Astrocyte of the cerebellum (primary cell): ENCODE measurements around the gene CRACR2A.

Experiments
- DNase-seq: peaks from one replicate; pipeline ENCODE4 v3.0.0-alpha.2; 2011; ENCODE audit warnings: low read depth
- H3K4me3 ChIP-seq: 2 replicates; pipeline ENCODE4 v1.5.1; 2011; ENCODE audit warnings: mild to moderate bottlenecking, low read depth, low read length, moderate library complexity
- CTCF ChIP-seq: IDR thresholded peaks from 2 replicates; pipeline ENCODE4 v1.5.1; 2012; ENCODE audit warnings: low read length, low read depth, moderate library complexity, mild to moderate bottlenecking; ENCODE audit errors: missing control alignments
- in situ Hi-C: cut with HindIII; loops from 2 replicates; pipeline ENCODE4 v1.10.0; 2017; ENCODE audit warnings: low sequenced_read_pairs

CRACR2A gene

GRCh38 chr12:3607821-3608220 is 145.1 kb downstream of the CRACR2A start:
- H3K4me3 ChIP-seq, result no peak overlapping the region
- no peak for DNase-seq
- TF ChIP-seq CTCF, result no peak
- in situ Hi-C loops, result loop anchor here (5.0 to 10.0 kb wide), 2 partner anchors 76 to 77 kb away; no protein-coding TSS in a partner anchor

GRCh38 chr12:3607039-3607720 is 145.7 kb downstream of the CRACR2A start:
- TF ChIP-seq CTCF, result no peak
- H3K4me3 ChIP-seq, result no peak overlapping the region
- in situ Hi-C loops, result loop anchor here (5.0 to 10.0 kb wide), 2 partner anchors 75 to 78 kb away; no protein-coding TSS in a partner anchor
- no peak for DNase-seq

GRCh38 chr12:3606128-3606527 is 146.8 kb downstream of the CRACR2A start:
- TF ChIP-seq CTCF, result no peak
- DNase-seq, result no peak
- no peak overlapping the region for H3K4me3 ChIP-seq
- in situ Hi-C loops, result loop anchor here (5.0 to 10.0 kb wide), 2 partner anchors 74 to 79 kb away; no protein-coding TSS in a partner anchor

- in situ Hi-C loops, result loop anchor here (5.0 to 10.0 kb wide), 2 partner anchors 73 to 79 kb away; no protein-coding TSS in a partner anchor
Observed at GRCh38 chr12:3605692-3606091, 147.2 kb downstream of the CRACR2A start.

GRCh38 chr12:3604748-3605586 is 147.9 kb downstream of the CRACR2A start:
- in situ Hi-C loops, result loop anchor here (5.0 to 10.0 kb wide), 2 partner anchors 73 to 80 kb away; no protein-coding TSS in a partner anchor
- H3K4me3 ChIP-seq, result no peak overlapping the region
- TF ChIP-seq CTCF, result no peak
- DNase-seq, result no peak

More at GRCh38 chr12:3605692-3606091, 147.2 kb downstream of the CRACR2A start:
- no peak for TF ChIP-seq CTCF
- no peak overlapping the region for H3K4me3 ChIP-seq
- DNase-seq, result no peak

GRCh38 chr12:3604286-3604685 is 148.6 kb downstream of the CRACR2A start:
- no peak for TF ChIP-seq CTCF
- H3K4me3 ChIP-seq, result no peak overlapping the region
- no peak for DNase-seq
- in situ Hi-C loops, result loop anchor here (10.0 kb wide), 1 partner anchor 81 kb away; no protein-coding TSS in a partner anchor
